Cardiac atrium fibroblast (primary cell): ENCODE data around the gene F5. TPM values are rescaled to one million over a fixed set of nuclear protein-coding genes. Genes with fewer than 3 reads are reported as not detected.

Experiments used
- total RNA-seq: library from RNA; depleted of rRNA; stranded (reverse); fragments of >200 nt; gene quantifications from 2 replicates; pipeline ENCODE4 v1.2.3, GENCODE V29; 2015

Gene F5
- not detected in 2 replicates for total RNA-seq

GRCh38 chr1:169586395-169587255, at the start of gene F5:
F5 (minus strand) TSS chr1:169586481; CDS start chr1:169586386, 95 bp downstream.

DNA sequence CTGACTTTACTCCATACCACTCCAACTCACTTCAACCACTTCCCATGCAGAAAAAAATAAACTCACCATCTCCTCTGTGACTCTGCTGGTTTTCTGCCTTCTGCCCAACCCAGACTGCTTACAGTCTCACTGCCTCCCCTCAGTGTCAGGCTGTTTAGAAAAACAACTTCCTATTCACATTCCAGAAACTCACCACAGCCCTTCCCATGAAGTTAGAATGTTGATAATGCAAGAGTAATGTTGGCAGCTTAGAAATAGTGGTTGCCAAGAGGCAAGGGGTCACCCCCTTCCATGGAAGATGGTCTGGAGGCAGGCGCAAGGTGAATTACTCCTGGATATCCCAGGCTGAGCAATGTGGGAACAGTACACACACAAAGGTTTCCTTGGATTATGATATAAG, 43.7 kb upstream of the F5 start, which contains the start of gene SELP:
SELP (minus strand) TSS at position 119 of the 400 bp plus-strand sequence; CDS start at position 69, 50 bp downstream.

DNA sequence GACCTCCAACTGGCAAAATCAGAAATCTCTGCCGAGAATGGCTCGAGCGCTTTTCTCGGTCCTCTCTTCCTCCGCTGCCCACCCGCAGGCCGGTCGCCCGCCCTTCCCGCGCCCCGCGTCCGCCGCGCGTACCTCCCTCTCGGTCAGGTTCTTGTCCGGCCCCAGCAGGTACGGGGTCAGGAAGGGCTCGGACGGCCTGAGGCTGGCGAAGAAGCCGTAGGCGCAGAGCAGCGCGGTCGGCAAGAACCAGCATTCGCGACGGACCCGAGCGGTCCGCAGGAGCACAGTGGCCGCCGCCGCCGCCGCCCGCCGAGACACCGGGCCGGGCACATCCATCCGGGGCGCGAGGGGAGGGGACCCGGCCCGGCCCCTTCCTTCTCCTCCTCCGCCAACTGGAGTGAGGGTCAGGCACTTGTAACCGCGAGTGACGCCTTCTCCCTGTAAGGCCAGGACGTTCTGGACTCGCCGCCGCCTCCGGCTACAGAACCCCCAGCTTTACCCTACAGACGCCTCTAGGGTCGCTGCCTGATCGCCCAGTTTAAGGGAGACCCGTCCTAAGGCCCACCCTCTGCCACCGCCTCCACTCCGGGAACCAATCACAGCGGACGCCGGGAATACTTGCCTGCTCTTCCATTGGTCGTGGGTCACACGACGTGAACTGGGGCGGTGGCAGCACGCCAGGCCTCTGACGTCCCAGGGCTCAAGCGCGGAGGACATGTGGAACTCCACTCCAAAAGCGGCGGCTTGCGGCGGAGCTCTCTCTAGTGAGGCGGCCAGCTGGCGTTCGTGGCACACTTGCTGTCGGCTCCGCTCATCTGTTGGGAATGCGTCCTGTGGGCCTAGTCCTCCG, 100.6 kb downstream of the F5 start, which contains the start of gene SLC19A2:
SLC19A2 (minus strand) TSS at position 514 of the 850 bp plus-strand sequence; CDS start at position 336, 178 bp downstream.

Other genes with a start within 250 kb of the F5 start
- 10.9 and 18.2 TPM in 2 replicates for gene NME7, start 218.7 kb downstream of the F5 start, total RNA-seq
- 26.0 and 29.8 TPM in 2 replicates for gene BLZF1, start 218.3 kb downstream of the F5 start, total RNA-seq
- not detected in 2 replicates for gene CCDC181, start 159.0 kb downstream of the F5 start, total RNA-seq
- 13.1 and 13.7 TPM in 2 replicates for gene SLC19A2, start 100.5 kb downstream of the F5 start, total RNA-seq
- gene SELP, start 43.6 kb upstream of the F5 start, total RNA-seq, result 0.54 TPM in 1 of 2 replicates, not detected in the other
- under 0.01 and 0.81 TPM in 2 replicates for gene SELL, start 125.1 kb upstream of the F5 start, total RNA-seq
- not detected in 2 replicates for gene SELE, start 147.6 kb upstream of the F5 start, total RNA-seq
- 5.3 and 6.9 TPM in 2 replicates for gene METTL18, start 208.4 kb upstream of the F5 start, total RNA-seq